Skeletal muscle tissue (tissue), 4 donors: ENCODE data around the gene RNLS. TPM values are rescaled to one million over a fixed set of nuclear protein-coding genes. Genes with fewer than 3 reads are reported as not detected.

Experiments used
- H3K27ac ChIP-seq: one replicate; pipeline ENCODE4 v1.7.0; 2013; ENCODE audit warnings: mild to moderate bottlenecking, low read depth, low read length, inconsistent platforms
- H3K27me3 ChIP-seq, 3 donors: one replicate each; pipeline ENCODE4 v1.7.0; 2013; ENCODE audit warnings: low read length in 3 of 3; ENCODE audit not compliant: control insufficient read depth in 3 of 3, insufficient read depth in 3 of 3
- H3K36me3 ChIP-seq, 3 donors: one replicate each; pipeline ENCODE4 v1.7.0; 2013; ENCODE audit warnings: low read length in 3 of 3; ENCODE audit not compliant: control insufficient read depth in 3 of 3, insufficient read depth in 3 of 3
- H3K4me1 ChIP-seq, 3 donors: one replicate each; pipeline ENCODE4 v1.7.0; 2013; ENCODE audit warnings: low read length in 3 of 3, mild to moderate bottlenecking in 3 of 3; ENCODE audit not compliant: control insufficient read depth in 3 of 3, insufficient read depth in 3 of 3
- H3K4me3 ChIP-seq, 3 donors: one replicate each; pipeline ENCODE4 v1.7.0; 2013; ENCODE audit warnings: low read length in 3 of 3
- H3K9ac ChIP-seq, 3 donors: one replicate each; pipeline ENCODE4 v1.7.0; 2013; ENCODE audit warnings: low read length in 3 of 3, mild to moderate bottlenecking in 3 of 3, moderate library complexity in 2 of 3, low read depth in 1 of 3
- H3K9me3 ChIP-seq, 3 donors: one replicate each; pipeline ENCODE4 v1.7.0; 2013; ENCODE audit warnings: low read length in 3 of 3; ENCODE audit not compliant: control insufficient read depth in 3 of 3
- total RNA-seq: library from RNA; depleted of rRNA; stranded (reverse); fragments of >200 nt; gene quantifications from one replicate; pipeline ENCODE4 v1.2.3, GENCODE V29; 2014
- donor health status: Osteomylitis.

Gene RNLS
- total RNA-seq, 1 donor from 2014 or later: 4.7 TPM

DNA sequence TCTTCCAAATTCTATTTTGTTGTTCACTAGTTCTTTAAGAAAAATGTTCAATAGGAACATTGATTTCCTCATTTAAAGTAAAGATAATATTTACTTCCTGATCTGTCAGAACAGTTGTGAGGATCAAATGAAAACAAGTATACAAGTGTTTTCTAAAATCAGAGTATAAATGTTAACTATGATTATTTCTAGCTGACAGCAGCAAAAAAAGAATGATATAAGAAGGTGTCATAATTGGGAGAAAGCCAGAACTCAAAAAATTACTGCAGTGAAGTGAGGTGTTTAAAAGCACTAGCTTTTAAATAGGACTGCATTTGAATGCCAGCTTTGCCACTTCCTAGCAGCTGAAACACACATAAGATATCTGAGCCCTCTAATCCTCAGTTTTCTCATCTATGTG is 283.3 kb downstream of the RNLS start:
- no peaks in the 10 kb centered on the region for H3K36me3 ChIP-seq
- no peaks in the 10 kb centered on the region for H3K4me1 ChIP-seq
- H3K27me3 ChIP-seq: no peaks in the 10 kb centered on the region
- H3K9me3 ChIP-seq: no peaks in the 10 kb centered on the region
- no peak overlapping the region for H3K9ac ChIP-seq
- no peak overlapping the region for H3K4me3 ChIP-seq
- H3K27ac ChIP-seq: no peak overlapping the region

- H3K9me3 ChIP-seq: no peaks in the 10 kb centered on the region
- H3K36me3 ChIP-seq: no peaks in the 10 kb centered on the region
- H3K27ac ChIP-seq: no peak overlapping the region
- no peak overlapping the region for H3K9ac ChIP-seq
- no peak overlapping the region for H3K4me3 ChIP-seq
- no peaks in the 10 kb centered on the region for H3K4me1 ChIP-seq
- no peaks in the 10 kb centered on the region for H3K27me3 ChIP-seq
Observed at GRCh38 chr10:88297103-88297502, 286.0 kb downstream of the RNLS start.

DNA sequence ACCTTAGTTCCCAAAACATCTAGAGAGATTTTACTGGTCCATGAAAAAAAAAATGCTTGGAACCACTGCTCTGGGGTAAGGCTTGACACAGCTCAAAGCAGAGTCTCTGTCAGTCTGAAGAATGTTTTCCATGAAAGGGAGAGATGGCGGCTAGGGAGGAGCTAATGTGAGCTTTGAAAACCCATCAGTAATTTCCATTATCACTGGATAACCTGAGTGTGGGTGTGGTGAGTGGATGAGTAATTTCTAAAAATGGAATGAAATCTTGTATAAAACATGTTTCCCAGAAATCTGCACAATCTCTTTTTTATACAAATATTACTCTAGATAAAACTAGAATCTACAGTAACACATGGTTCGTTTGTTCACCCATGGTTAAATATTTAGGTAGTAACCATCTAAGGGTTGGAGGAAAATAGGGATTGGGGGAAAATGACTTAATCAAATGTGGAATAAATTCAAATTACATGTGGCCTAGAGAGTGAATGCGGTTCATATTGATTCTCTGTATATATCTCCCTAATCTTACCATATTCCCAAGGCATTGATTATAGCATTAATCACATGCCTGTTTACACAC is 289.4 kb downstream of the RNLS start:
- Histone ChIP-seq H3K9ac (no peak overlapping the region), H3K36me3 (no peaks in the 10 kb centered on the region), H3K9me3 (no peaks in the 10 kb centered on the region), H3K27me3 (no peaks in the 10 kb centered on the region), H3K4me1 (peaks cover 0 to 3% (median 0%) of the 10 kb centered on the region in 3 donors), H3K27ac (no peak overlapping the region), H3K4me3 (no peak overlapping the region)

DNA sequence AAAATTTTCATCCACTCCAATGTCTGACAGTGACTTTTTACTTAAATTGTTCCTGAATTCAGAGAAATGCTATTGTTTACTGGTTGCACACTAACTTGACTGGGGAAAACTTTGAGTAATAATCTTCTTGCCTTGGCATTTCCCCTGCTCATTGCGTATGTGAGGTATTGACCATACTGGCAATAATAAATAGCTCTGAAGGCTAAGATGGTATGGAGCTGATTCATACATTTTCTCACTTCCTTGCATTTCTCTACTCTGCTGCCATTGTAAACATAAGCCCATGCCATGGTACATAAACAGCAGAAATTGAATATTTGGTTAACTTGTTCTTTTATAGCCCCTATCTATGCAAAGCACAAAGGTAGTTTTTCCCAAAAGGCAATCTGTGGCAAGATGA is 290.0 kb downstream of the RNLS start:
- H3K4me1 ChIP-seq: peaks cover 0 to 3% (median 0%) of the 10 kb centered on the region in 3 donors
- no peak overlapping the region for H3K4me3 ChIP-seq
- H3K9me3 ChIP-seq: no peaks in the 10 kb centered on the region
- no peak overlapping the region for H3K27ac ChIP-seq
- no peaks in the 10 kb centered on the region for H3K27me3 ChIP-seq
- no peak overlapping the region for H3K9ac ChIP-seq
- no peaks in the 10 kb centered on the region for H3K36me3 ChIP-seq

- Histone ChIP-seq H3K9ac (no peak overlapping the region), H3K9me3 (no peaks in the 10 kb centered on the region), H3K4me1 (peaks cover 0 to 3% (median 0%) of the 10 kb centered on the region in 3 donors), H3K4me3 (no peak overlapping the region), H3K27me3 (no peaks in the 10 kb centered on the region), H3K27ac (no peak overlapping the region), H3K36me3 (no peaks in the 10 kb centered on the region)
Observed at GRCh38 chr10:88292185-88292514, 291.0 kb downstream of the RNLS start.

DNA sequence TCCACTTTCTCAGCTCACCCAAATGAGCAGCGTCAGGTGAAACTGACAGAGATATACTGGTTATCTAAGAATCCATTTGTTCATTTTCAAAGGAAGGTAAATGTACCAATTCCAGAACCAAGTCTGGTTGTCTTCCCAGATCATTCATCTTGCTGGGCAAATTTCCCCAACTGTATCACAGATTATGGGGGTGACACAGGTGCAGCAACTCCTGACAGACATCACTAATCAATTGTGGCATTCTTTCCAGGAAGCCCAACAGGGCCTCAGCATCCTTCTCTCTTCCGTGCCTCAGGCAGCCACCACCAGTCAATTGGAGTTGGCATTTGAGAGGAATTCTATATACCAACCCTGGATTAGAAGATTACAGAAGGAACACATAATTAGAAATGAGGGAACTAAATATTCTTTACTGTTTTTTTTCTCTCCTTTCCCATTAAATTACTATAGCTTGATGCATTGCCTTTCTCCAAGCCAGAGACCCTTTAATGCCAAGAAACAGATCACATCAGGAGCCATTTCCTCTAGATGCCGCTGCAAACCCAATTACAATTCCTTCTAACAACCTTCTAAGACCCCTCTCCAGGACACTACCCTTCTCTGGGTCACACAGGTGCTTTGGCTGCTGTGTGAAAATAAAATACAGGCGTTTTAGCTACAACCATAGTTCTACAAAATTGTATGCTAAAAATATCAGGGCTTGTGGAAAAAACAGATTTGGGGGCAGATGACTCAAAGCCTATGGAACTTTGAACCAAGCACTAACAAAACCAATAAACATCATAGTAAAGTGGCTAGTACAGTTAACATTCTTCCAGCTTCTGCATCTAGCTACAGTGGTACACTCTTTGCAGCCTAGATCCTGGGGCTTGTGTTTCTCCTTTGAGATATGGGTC is 291.6 kb downstream of the RNLS start:
- Histone ChIP-seq H3K27me3 (no peaks in the 10 kb centered on the region), H3K4me1 (peaks cover 0 to 3% (median 0%) of the 10 kb centered on the region in 3 donors), H3K9ac (no peak overlapping the region), H3K27ac (no peak overlapping the region), H3K9me3 (no peaks in the 10 kb centered on the region), H3K4me3 (no peak overlapping the region), H3K36me3 (no peaks in the 10 kb centered on the region)

DNA sequence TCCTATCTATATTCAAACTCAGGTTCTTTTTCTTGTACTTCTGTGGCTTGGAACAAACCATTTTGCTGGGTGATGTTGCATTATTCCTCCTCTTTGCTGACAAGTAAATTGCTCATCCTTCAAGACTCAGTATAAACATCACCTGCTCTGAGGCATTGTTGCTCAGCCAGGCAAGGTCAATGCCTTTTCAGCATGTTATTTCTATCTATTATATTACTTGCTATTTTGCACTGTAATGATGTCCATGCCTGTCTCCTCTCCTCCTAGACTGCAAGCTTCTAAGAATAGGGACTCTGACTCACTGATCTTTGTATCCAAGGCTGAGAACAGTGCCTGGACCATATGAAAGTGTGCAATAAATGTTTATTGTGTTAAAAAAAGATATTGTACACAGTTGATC is 293.8 kb downstream of the RNLS start:
- Histone ChIP-seq H3K9me3 (no peaks in the 10 kb centered on the region), H3K27ac (no peak overlapping the region), H3K9ac (peak overlapping the region in 1 of 3 donors; percentile 28), H3K4me1 (peaks cover 0 to 3% (median 0%) of the 10 kb centered on the region in 3 donors), H3K4me3 (no peak overlapping the region), H3K36me3 (no peaks in the 10 kb centered on the region), H3K27me3 (no peaks in the 10 kb centered on the region)

DNA sequence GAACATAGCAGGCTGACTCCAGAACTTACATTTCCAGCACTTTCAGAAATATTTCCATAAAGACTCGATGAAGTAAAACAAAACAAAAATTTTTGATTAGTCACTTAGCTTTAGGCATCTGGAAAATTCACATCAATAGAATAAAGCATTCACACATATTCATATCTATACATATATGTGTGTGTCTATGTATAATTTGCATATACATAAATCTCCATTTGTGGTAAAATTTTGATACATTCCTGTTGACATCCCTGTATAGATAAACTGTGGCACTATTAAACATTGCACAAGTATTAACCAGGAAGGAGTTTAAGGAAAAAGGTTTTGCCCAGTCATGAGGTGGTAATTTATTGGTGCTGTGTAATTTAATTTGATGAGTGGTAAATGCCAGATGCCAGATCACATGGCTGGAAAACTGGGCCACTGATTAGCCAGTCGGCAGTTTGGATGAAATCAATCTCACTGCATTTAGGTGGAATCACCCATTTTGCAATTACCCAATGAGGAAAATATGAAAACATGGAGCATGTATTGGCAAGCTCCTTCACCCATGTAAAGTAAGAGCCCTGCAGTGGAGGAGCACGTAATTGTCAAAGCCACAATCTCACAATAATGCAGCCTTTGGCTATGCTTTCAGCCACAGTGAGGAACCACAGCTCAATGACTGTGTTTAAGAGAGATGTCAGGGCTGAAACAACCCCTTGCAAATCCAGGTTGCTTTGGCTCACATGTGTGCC is 294.6 kb downstream of the RNLS start:
- no peak overlapping the region for H3K27ac ChIP-seq
- H3K27me3 ChIP-seq: no peaks in the 10 kb centered on the region
- no peaks in the 10 kb centered on the region for H3K36me3 ChIP-seq

DNA sequence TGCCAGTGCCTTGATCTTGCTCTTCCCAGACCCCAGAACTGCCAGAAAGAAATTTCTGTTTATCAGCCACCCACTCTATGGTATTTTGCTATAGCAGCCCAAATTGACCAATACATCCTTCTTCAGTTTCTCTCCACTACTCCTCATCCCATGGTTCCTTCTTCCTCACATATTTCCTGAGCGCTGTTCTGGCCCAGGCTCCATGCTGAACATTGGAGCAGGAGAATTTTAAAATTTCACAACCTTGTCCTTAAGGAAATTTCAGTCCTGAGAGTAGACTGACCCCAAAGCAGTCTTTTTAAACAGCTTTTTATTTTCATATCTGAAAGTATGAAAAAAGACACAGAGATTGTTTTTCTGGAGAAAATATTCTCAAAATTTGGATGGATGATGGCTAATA is 297.1 kb downstream of the RNLS start:
- no peak overlapping the region for H3K9ac ChIP-seq
- no peak overlapping the region for H3K4me3 ChIP-seq
- H3K27me3 ChIP-seq: no peaks in the 10 kb centered on the region
- no peak overlapping the region for H3K27ac ChIP-seq
- no peaks in the 10 kb centered on the region for H3K9me3 ChIP-seq
- peaks cover 0 to 11% (median 3%) of the 10 kb centered on the region in 3 donors for H3K4me1 ChIP-seq
- H3K36me3 ChIP-seq: no peaks in the 10 kb centered on the region

More for the DNA sequence above, 294.6 kb downstream of the RNLS start:
- Histone ChIP-seq H3K4me3 (no peak overlapping the region), H3K9me3 (no peaks in the 10 kb centered on the region), H3K4me1 (peaks cover 0 to 3% (median 0%) of the 10 kb centered on the region in 3 donors), H3K9ac (no peak overlapping the region)
